Gastrocnemius medialis (tissue), 4 donors: Measurements from ENCODE around the gene PIK3R1. TPM values are rescaled to one million over a fixed set of nuclear protein-coding genes. Genes with fewer than 3 reads are reported as not detected.

ENCODE experiments used
- ATAC-seq, 2 donors: fragments of 150-250 bp; one replicate each; pipeline ENCODE4 v1.9.1; 2016
- DNase-seq, 2 donors: peaks; one replicate each; pipeline ENCODE4 v3.0.0-alpha.2; 2019
- H3K27ac ChIP-seq, 4 donors: fragments of 200-600 bp; sonication (generic); 1 replicate in 1 of 4; 2 replicates in 3 of 4; pipeline ENCODE4 v1.5.1; 2016 to 2018; ENCODE audit warnings: mild to moderate bottlenecking in 2 of 4, moderate library complexity in 1 of 4
- H3K27me3 ChIP-seq, 3 donors: fragments of 200-600 bp; sonication (generic) in 2 of 3; 1 replicate in 1 of 3; 2 replicates in 2 of 3; pipeline versions ENCODE4 v1.5.1 to v1.6.0; 2016 to 2019; ENCODE audit warnings: mild to moderate bottlenecking in 1 of 3, moderate library complexity in 1 of 3
- H3K36me3 ChIP-seq, 2 donors: fragments of 200-600 bp; sonication (generic) in 1 of 2; one replicate each; pipeline ENCODE4 v1.5.1; 2017 to 2018
- H3K4me1 ChIP-seq, 2 donors: fragments of 200-600 bp; sonication (generic) in 1 of 2; one replicate each; pipeline ENCODE4 v1.5.1; 2016 to 2017; ENCODE audit warnings: mild to moderate bottlenecking in 2 of 2
- H3K4me3 ChIP-seq, 4 donors: fragments of 200-600 bp; sonication (generic) in 3 of 4; 1 replicate in 1 of 4; 2 replicates in 3 of 4; pipeline ENCODE4 v1.5.1; 2016 to 2019; ENCODE audit warnings: mild to moderate bottlenecking in 2 of 4
- H3K9me3 ChIP-seq, 3 donors: fragments of 200-600 bp; sonication (generic) in 2 of 3; 1 replicate in 1 of 3; 2 replicates in 2 of 3; pipeline ENCODE4 v1.5.1; 2016 to 2019
- CTCF ChIP-seq, 5 experiments: fragments of 450-650 bp in 3 of 5; fragments of 200-600 bp in 2 of 5; sonication (generic) in 2 of 5; IDR thresholded peaks in 4 of 5; conservative IDR thresholded peaks in 1 of 5; 1 replicate in 4 of 5; 2 replicates in 1 of 5; pipeline ENCODE4 v1.5.1; 2016 to 2019; ENCODE audit warnings: antibody characterized with exemption in 5 of 5, mild to moderate bottlenecking in 3 of 5, moderate library complexity in 3 of 5
- POLR2A ChIP-seq, 2 donors: fragments of 450-650 bp; IDR thresholded peaks; one replicate each; pipeline ENCODE4 v1.6.1; 2017; ENCODE audit warnings: antibody characterized with exemption in 2 of 2, mild to moderate bottlenecking in 2 of 2, moderate library complexity in 2 of 2
- in situ Hi-C, 4 donors: fragments of 200-750 bp; cut with MboI; loops; one replicate each; pipeline versions ENCODE4 v1.15.0 to v1.8.0; 2017; ENCODE audit warnings: low sequenced_read_pairs in 4 of 4
- intact Hi-C: fragments of 100-400 bp; cut with DNase I; formaldehyde crosslinking; loops from one replicate; pipeline ENCODE4 v1.15.1; 2023; ENCODE audit warnings: low total_unique reads
- total RNA-seq, 4 donors: library from RNA; depleted of rRNA; stranded (reverse); fragments of >200 nt; gene quantifications; one replicate each; pipeline versions ENCODE4 v1.1.0 to v1.2.3, GENCODE V29; 2016

PIK3R1 gene
- total RNA-seq, 4 donors from 2014 or later, result 87.2 to 129 (median 100) TPM

- Histone ChIP-seq H3K36me3 (no peaks in the 10 kb centered on the region), H3K27me3 (no peaks in the 10 kb centered on the region), H3K4me1 (no peaks in the 10 kb centered on the region), H3K9me3 (no peaks in the 10 kb centered on the region), H3K4me3 (no peak overlapping the region), H3K27ac (no peak overlapping the region)
- DNase-seq (no peak), ATAC-seq (no peak)
- intact Hi-C loops, result no loop called here
- TF ChIP-seq POLR2A (IDR thresholded peaks at IDR 0.05), result no peak
- TF ChIP-seq CTCF (IDR thresholded peaks at IDR 0.05 in 4 of 5, conservative IDR thresholded peaks at IDR 0.05 in 1 of 5), result no peak
- in situ Hi-C loops, result no loop called here
Observed at GRCh38 chr5:68336200-68336599, 120.6 kb downstream of the PIK3R1 start.

- H3K4me3 ChIP-seq, result no peak overlapping the region
- no peak overlapping the region for H3K27ac ChIP-seq
- no peaks in the 10 kb centered on the region for H3K27me3 ChIP-seq
- H3K4me1 ChIP-seq, result no peaks in the 10 kb centered on the region
- H3K9me3 ChIP-seq, result no peaks in the 10 kb centered on the region
- intact Hi-C loops, result no loop called here
- no peak for DNase-seq
- no peaks in the 10 kb centered on the region for H3K36me3 ChIP-seq
- no peak for ATAC-seq
- TF ChIP-seq CTCF (IDR thresholded peaks at IDR 0.05 in 4 of 5, conservative IDR thresholded peaks at IDR 0.05 in 1 of 5) (no peak), POLR2A (IDR thresholded peaks at IDR 0.05) (no peak)
- in situ Hi-C loops, result no loop called here
Observed at GRCh38 chr5:68337235-68337634, 121.7 kb downstream of the PIK3R1 start.

GRCh38 chr5:68339921-68340321 is 124.4 kb downstream of the PIK3R1 start:
- intact Hi-C loops (loop anchor here (5.0 kb wide), 1 partner anchor 367 kb away; no protein-coding TSS in a partner anchor), in situ Hi-C loops (no loop called here)
- TF ChIP-seq POLR2A (IDR thresholded peaks at IDR 0.05), result no peak
- TF ChIP-seq CTCF (IDR thresholded peaks at IDR 0.05 in 4 of 5, conservative IDR thresholded peaks at IDR 0.05 in 1 of 5), result no peak
- Histone ChIP-seq H3K27me3 (no peaks in the 10 kb centered on the region), H3K4me3 (no peak overlapping the region), H3K36me3 (no peaks in the 10 kb centered on the region), H3K27ac (no peak overlapping the region), H3K9me3 (no peaks in the 10 kb centered on the region), H3K4me1 (peaks cover 7 to 20% of the 10 kb centered on the region in 2 donors)
- ATAC-seq (no peak), DNase-seq (no peak)

GRCh38 chr5:68341006-68341405 is 125.5 kb downstream of the PIK3R1 start:
- in situ Hi-C loops, result no loop called here
- H3K27ac ChIP-seq, result no peak overlapping the region
- H3K4me3 ChIP-seq, result no peak overlapping the region
- no peaks in the 10 kb centered on the region for H3K36me3 ChIP-seq
- H3K4me1 ChIP-seq, result peaks cover 7 to 20% of the 10 kb centered on the region in 2 donors
- TF ChIP-seq POLR2A (IDR thresholded peaks at IDR 0.05) (no peak), CTCF (IDR thresholded peaks at IDR 0.05 in 4 of 5, conservative IDR thresholded peaks at IDR 0.05 in 1 of 5) (no peak)
- H3K27me3 ChIP-seq, result no peaks in the 10 kb centered on the region
- intact Hi-C loops, result loop anchor here (5.0 kb wide), 1 partner anchor 366 kb away; no protein-coding TSS in a partner anchor
- no peak for DNase-seq
- no peaks in the 10 kb centered on the region for H3K9me3 ChIP-seq
- ATAC-seq, result no peak

GRCh38 chr5:68342693-68343092 is 127.1 kb downstream of the PIK3R1 start:
- Histone ChIP-seq H3K4me3 (no peak overlapping the region), H3K27ac (peak overlapping the region; percentile 57 to 76 (median 68)), H3K27me3 (no peaks in the 10 kb centered on the region), H3K9me3 (no peaks in the 10 kb centered on the region), H3K36me3 (no peaks in the 10 kb centered on the region), H3K4me1 (peaks cover 7 to 20% of the 10 kb centered on the region in 2 donors)
- intact Hi-C loops, result loop anchor here (1.0 to 5.0 kb wide), 2 partner anchors 54 to 365 kb away; no protein-coding TSS in a partner anchor
- ATAC-seq, result no peak
- DNase-seq, result no peak
- in situ Hi-C loops, result no loop called here
- TF ChIP-seq CTCF (IDR thresholded peaks at IDR 0.05 in 4 of 5, conservative IDR thresholded peaks at IDR 0.05 in 1 of 5), result no peak
